ENCODE data around the gene LRRC55. TPM values are rescaled to one million over a fixed set of nuclear protein-coding genes. Genes with fewer than 3 reads are reported as not detected.

The LRRC55 gene
- total RNA-seq, 1 donor, result not detected

DNA sequence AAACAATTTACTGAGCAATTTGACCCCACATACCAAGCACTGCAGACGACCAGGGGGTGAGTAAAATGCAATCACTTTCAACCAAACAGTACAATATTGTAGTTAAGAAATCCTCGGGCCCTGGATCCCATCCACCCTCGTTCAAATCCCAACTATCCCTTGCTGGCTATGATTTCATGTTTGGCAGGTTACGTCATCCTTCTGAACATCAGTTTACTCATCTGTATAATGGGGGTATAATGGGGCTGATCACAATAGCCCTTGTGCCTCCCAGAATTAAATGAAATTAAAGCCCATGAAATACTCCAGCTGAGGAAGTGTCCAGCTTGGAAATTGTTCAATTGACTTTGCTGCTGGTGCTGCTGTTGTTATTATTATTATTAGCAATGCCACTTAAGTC is 34.7 kb downstream of the LRRC55 start:
- H3K4me3 ChIP-seq (ENCODE audit: low read depth, low read length), result no peak overlapping the region
- TF ChIP-seq, protein P1, sequence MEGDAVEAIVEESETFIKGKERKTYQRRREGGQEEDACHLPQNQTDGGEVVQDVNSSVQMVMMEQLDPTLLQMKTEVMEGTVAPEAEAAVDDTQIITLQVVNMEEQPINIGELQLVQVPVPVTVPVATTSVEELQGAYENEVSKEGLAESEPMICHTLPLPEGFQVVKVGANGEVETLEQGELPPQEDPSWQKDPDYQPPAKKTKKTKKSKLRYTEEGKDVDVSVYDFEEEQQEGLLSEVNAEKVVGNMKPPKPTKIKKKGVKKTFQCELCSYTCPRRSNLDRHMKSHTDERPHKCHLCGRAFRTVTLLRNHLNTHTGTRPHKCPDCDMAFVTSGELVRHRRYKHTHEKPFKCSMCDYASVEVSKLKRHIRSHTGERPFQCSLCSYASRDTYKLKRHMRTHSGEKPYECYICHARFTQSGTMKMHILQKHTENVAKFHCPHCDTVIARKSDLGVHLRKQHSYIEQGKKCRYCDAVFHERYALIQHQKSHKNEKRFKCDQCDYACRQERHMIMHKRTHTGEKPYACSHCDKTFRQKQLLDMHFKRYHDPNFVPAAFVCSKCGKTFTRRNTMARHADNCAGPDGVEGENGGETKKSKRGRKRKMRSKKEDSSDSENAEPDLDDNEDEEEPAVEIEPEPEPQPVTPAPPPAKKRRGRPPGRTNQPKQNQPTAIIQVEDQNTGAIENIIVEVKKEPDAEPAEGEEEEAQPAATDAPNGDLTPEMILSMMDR (IDR thresholded peaks at IDR 0.05; ENCODE audit: insufficient read depth, low read length), result no peak
- no peak for DNase-seq (ENCODE audit: low read depth)

DNA sequence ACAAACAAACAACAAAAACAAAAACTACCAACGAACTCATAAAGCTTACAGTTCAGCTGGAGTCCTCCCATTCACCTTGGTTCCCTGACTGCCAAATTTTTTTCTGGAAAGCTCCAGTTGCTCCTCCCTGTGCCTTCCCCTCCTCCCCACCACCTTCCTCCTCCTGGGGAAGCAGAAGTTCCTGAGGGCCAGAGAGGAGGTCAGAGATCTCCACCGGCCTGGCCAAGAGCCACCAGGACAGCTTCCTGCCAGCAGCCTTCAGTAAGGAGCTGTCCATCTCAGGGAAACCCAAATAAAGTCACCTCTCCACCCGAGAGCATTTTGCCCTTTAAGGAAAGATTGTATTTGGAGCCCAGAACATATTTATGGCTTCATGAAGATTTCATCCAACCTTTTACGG is 35.3 kb downstream of the LRRC55 start:
- TF ChIP-seq, protein P1 (IDR thresholded peaks at IDR 0.05; ENCODE audit: insufficient read depth, low read length), result no peak
- DNase-seq (ENCODE audit: low read depth), result no peak
- no peak overlapping the region for H3K4me3 ChIP-seq (ENCODE audit: low read depth, low read length)

DNA sequence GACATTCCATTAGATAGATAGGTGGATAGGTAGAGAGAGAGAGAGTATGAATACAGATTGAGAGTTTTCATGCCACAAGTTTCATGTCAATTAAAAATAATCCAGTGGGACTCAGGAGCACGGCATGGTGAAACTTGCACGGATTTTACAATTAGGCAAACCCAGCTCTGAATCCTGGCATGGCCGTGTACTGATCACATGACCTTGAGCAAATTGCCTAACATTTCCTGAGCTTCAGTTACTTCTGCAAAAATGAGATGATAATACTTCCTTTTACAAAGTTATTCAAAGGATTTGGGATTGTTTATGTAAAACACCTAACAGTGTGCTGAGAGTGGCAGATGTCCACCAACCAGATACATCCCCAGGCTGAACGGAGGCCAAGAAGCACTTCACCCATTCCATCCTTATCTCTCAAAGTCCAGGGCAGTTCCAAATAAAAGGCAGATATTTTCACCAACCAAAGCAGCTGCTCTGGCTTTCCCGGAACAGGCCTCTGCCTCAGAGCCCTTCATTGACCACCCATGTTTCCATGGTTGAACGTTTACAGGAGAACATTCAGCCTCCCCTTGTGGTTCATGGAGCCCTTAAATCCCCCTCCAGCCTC is 37.4 kb downstream of the LRRC55 start:
- no peak overlapping the region for H3K4me3 ChIP-seq (ENCODE audit: low read depth, low read length)
- TF ChIP-seq, protein P1 (IDR thresholded peaks at IDR 0.05; ENCODE audit: insufficient read depth, low read length), result no peak
- DNase-seq (ENCODE audit: low read depth), result peak; percentile 60

DNA sequence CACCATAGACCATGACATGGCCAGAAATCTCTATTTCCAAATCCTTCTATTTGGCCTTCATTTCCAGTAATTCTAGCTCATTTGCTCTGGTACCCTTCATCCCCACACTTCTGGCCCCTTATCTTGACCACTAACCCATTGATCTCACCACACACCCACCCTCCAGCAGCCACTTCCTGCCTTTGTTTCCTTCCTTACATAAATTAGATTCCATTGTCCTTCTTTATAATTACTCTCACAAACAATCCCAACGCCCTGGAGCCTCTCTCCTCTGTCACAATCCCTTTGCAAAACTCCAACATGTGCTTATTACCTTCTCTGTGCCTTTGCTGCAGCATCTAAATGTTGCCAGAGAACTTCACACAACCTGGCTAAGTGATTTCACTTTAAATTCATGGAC is 40.5 kb downstream of the LRRC55 start:
- DNase-seq (ENCODE audit: low read depth), result no peak

DNA sequence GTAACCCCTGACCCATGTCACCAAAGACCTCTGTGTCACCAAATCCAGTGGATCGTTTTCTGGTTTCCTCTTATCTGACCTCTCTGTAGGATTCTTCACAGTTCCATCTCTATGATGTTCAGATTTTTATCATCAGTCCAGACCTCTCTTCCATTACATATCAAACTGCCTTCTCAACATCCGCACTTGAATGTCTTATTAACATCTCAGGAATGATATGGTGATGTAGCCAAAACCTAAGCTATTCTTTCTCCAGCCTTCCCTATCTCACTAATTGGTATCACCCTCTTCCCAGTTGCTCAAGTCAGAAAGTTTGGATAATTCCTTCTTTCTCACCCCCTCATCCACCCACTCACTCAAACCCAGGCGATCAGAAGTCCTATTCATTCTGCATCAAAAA is 41.8 kb downstream of the LRRC55 start:
- TF ChIP-seq, protein P1 (IDR thresholded peaks at IDR 0.05; ENCODE audit: insufficient read depth, low read length), result no peak
- peak; percentile 18 for DNase-seq (ENCODE audit: low read depth)
- no peak overlapping the region for H3K4me3 ChIP-seq (ENCODE audit: low read depth, low read length)

More for the DNA sequence above, 40.5 kb downstream of the LRRC55 start:
- TF ChIP-seq, protein P1 (IDR thresholded peaks at IDR 0.05; ENCODE audit: insufficient read depth, low read length), result no peak
- H3K4me3 ChIP-seq (ENCODE audit: low read depth, low read length), result no peak overlapping the region

DNA sequence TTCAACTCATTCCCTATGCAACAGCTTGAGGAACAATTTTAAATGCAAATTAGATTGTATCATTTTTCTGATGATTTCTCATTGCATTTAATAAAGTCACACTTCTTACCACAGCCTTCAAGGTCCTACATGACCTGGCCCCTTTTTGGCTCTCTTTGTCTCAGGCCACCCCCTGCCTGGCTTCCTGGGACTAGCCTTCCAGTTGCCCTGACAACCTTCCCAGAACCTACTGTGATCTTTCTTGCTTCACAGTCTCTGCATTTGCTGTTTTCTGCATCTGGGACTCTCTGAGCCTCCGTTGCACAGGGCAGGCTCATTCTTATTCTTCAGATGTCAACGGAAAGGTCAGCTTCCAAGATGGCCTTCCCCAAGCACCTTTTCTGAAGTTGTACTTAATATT is 42.4 kb downstream of the LRRC55 start:
- no peak for DNase-seq (ENCODE audit: low read depth)
- TF ChIP-seq, protein P1 (IDR thresholded peaks at IDR 0.05; ENCODE audit: insufficient read depth, low read length), result no peak
- no peak overlapping the region for H3K4me3 ChIP-seq (ENCODE audit: low read depth, low read length)

DNA sequence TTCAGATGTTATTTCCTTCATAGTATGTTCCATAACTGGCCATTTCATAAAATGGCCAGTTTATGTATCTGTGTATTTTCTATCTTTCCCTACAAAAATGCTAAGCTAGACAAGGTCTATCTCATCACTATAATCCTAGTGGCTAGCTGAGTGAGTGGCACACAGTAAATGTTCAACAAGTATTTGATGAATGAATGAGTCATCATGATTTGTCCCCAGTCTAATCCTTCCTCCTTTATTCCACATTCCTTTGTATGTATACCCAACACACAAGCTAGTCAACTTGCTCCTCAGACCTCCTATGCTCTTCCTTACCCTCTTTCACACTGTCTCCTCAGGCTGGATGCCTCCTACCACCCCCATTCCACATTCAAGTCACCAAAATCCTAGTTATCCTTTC is 42.8 kb downstream of the LRRC55 start:
- DNase-seq (ENCODE audit: low read depth), result peak; percentile 13
- TF ChIP-seq, protein P1 (IDR thresholded peaks at IDR 0.05; ENCODE audit: insufficient read depth, low read length), result no peak
- no peak overlapping the region for H3K4me3 ChIP-seq (ENCODE audit: low read depth, low read length)

All from fibroblast of the aortic adventitia (primary cell).